ENCODE results near the gene MYH11. TPM values are rescaled to one million over a fixed set of nuclear protein-coding genes. Genes with fewer than 3 reads are reported as not detected.
"Not testable (repeated sequence)": the region's sequence is repeated elsewhere in the genome, so short reads cannot be mapped to it uniquely, and the experiment has no call there.

Gene MYH11
- total RNA-seq, 2 donors from 2014 or later = 968 to 2,091 TPM

- Histone ChIP-seq H3K27ac (peak overlapping the region in 1 of 2 donors; percentile 12), H3K4me3 (no peak overlapping the region), H3K36me3 (no peaks in the 10 kb centered on the region), H3K9me3 (no peaks in the 10 kb centered on the region), H3K27me3 (replicated peaks; ENCODE audit: insufficient read depth) (no peaks in the 10 kb centered on the region), H3K4me1 (replicated peaks) (no peaks in the 10 kb centered on the region)
- no peak for DNase-seq (ENCODE audit: low spot score)
- intact Hi-C loops (cut with DNase I) = no loop called here
- TF ChIP-seq POLR2A (IDR thresholded peaks at IDR 0.05) (no peak), POLR2AphosphoS5 (IDR thresholded peaks at IDR 0.05) (no peak), CTCF (IDR thresholded peaks at IDR 0.05) (no peak)
- 48% methylated on average over 9 of the region's 9 CpGs for WGBS
Measured at GRCh38 chr16:15847611-15848175, 9.1 kb downstream of the MYH11 start.

- Histone ChIP-seq H3K27me3 (replicated peaks; ENCODE audit: insufficient read depth) (no peaks in the 10 kb centered on the region), H3K27ac (no peak overlapping the region), H3K4me3 (no peak overlapping the region), H3K36me3 (no peaks in the 10 kb centered on the region), H3K9me3 (no peaks in the 10 kb centered on the region), H3K4me1 (replicated peaks) (no peaks in the 10 kb centered on the region)
- no peak for TF ChIP-seq CTCF (IDR thresholded peaks at IDR 0.05)
- TF ChIP-seq POLR2A (IDR thresholded peaks at IDR 0.05) = no peak
- TF ChIP-seq POLR2AphosphoS5 (IDR thresholded peaks at IDR 0.05) = no peak
- DNase-seq (ENCODE audit: low spot score) = no peak
- intact Hi-C loops (cut with DNase I) = no loop called here
- WGBS = 69% methylated on average over 4 of the region's 4 CpGs
Measured at GRCh38 chr16:15846510-15846909, 10.3 kb downstream of the MYH11 start.

GRCh38 chr16:15843635-15844279, 13.1 kb downstream of the MYH11 start:
- no peak for DNase-seq (ENCODE audit: low spot score)
- WGBS = 74% methylated on average over 10 of the region's 10 CpGs
- H3K9me3 ChIP-seq = no peaks in the 10 kb centered on the region
- no peak overlapping the region for H3K27ac ChIP-seq
- TF ChIP-seq CTCF (IDR thresholded peaks at IDR 0.05) (no peak), POLR2AphosphoS5 (IDR thresholded peaks at IDR 0.05) (no peak), POLR2A (IDR thresholded peaks at IDR 0.05) (no peak)
- H3K4me3 ChIP-seq = no peak overlapping the region
- H3K4me1 ChIP-seq (replicated peaks) = no peaks in the 10 kb centered on the region
- no peaks in the 10 kb centered on the region for H3K27me3 ChIP-seq (replicated peaks; ENCODE audit: insufficient read depth)
- H3K36me3 ChIP-seq = no peaks in the 10 kb centered on the region
- intact Hi-C loops (cut with DNase I) = no loop called here

- H3K27ac ChIP-seq; DNase-seq (ENCODE audit: low spot score); H3K9me3 ChIP-seq; H3K4me1 ChIP-seq (replicated peaks); intact Hi-C loops (cut with DNase I); H3K4me3 ChIP-seq; H3K27me3 ChIP-seq (replicated peaks; ENCODE audit: insufficient read depth); H3K36me3 ChIP-seq: not testable (repeated sequence)
- WGBS = 74% methylated on average over 8 of the region's 8 CpGs
Measured at GRCh38 chr16:15839204-15839603, 17.6 kb downstream of the MYH11 start.

- Histone ChIP-seq H3K27ac (no peak overlapping the region), H3K9me3 (no peaks in the 10 kb centered on the region), H3K27me3 (replicated peaks; ENCODE audit: insufficient read depth) (no peaks in the 10 kb centered on the region), H3K36me3 (no peaks in the 10 kb centered on the region), H3K4me1 (replicated peaks) (no peaks in the 10 kb centered on the region), H3K4me3 (no peak overlapping the region)
- TF ChIP-seq POLR2AphosphoS5 (IDR thresholded peaks at IDR 0.05) (no peak), POLR2A (IDR thresholded peaks at IDR 0.05) (no peak), CTCF (IDR thresholded peaks at IDR 0.05) (no peak)
- WGBS = 84% methylated on average over 11 of the region's 11 CpGs
- intact Hi-C loops (cut with DNase I) = no loop called here
- DNase-seq (ENCODE audit: low spot score) = no peak
Measured at GRCh38 chr16:15837761-15838160, 19.1 kb downstream of the MYH11 start.

Measured in prostate gland (tissue), 2 donors.